ENCODE results near the gene ABRACL. TPM values are rescaled to one million over a fixed set of nuclear protein-coding genes. Genes with fewer than 3 reads are reported as not detected.

Gene ABRACL
- total and polyA plus RNA-seq, 2 of the 8 experiments (the other 6 are each of a cell fraction or from before 2014, with no cell fraction given) = 103 to 167 TPM

GRCh38 chr6:139053382-139053781, 24.8 kb downstream of the ABRACL start:
- Histone ChIP-seq H3K18ac (ENCODE audit: extremely low read depth, low read length) (no peak overlapping the region), H3K4me3 (ENCODE audit: extremely low read depth in 1 of 4, insufficient read depth in 2 of 4, low read depth in 3 of 4, low read length in 4 of 4) (no peak overlapping the region), H3K27ac (ENCODE audit: low read depth, low read length) (no peak overlapping the region), H2AFZ (ENCODE audit: low read length) (no peak overlapping the region), H3K23ac (ENCODE audit: insufficient read length) (no peak overlapping the region), H3K4me1 (replicated peaks in 1 of 4; ENCODE audit: control insufficient read depth in 3 of 4, insufficient read depth in 4 of 4, low read length in 3 of 4) (no peaks in the 10 kb centered on the region), H2BK15ac (ENCODE audit: low read length) (no peak overlapping the region), H4K5ac (ENCODE audit: insufficient read length, low read depth, low read length) (no peak overlapping the region), H4K20me1 (replicated peaks in 1 of 2; ENCODE audit: control insufficient read depth in 1 of 2, insufficient read depth in 2 of 2, low read length in 2 of 2) (no peaks in the 10 kb centered on the region), H3K14ac (ENCODE audit: insufficient read length) (no peak overlapping the region), H3K79me2 (ENCODE audit: control insufficient read depth in 1 of 2, insufficient read depth in 2 of 2, low read length in 2 of 2) (no peaks in the 10 kb centered on the region), H3K4me2 (ENCODE audit: insufficient read depth in 1 of 2, low read depth in 2 of 2, low read length in 2 of 2) (no peak overlapping the region), H3K79me1 (ENCODE audit: low read depth, low read length) (no peaks in the 10 kb centered on the region), H3K23me2 (ENCODE audit: low read depth, low read length) (no peaks in the 10 kb centered on the region), H2BK5ac (ENCODE audit: low read depth, low read length) (no peak overlapping the region), H2BK20ac (ENCODE audit: low read length) (no peak overlapping the region), H3K27me3 (replicated peaks in 1 of 4; ENCODE audit: control insufficient read depth in 3 of 4, extremely low read depth in 1 of 4, insufficient read depth in 3 of 4, low read length in 3 of 4) (no peaks in the 10 kb centered on the region), H2AK5ac (ENCODE audit: low read depth, low read length) (no peak overlapping the region), H2BK12ac (ENCODE audit: low read depth, low read length) (no peak overlapping the region), H4K8ac (ENCODE audit: extremely low read depth, insufficient read depth, low read length) (no peak overlapping the region), H3K36me3 (ENCODE audit: control insufficient read depth in 2 of 4, insufficient read depth in 4 of 4, low read length in 3 of 4) (no peaks in the 10 kb centered on the region), H2BK120ac (replicated peaks; ENCODE audit: low read depth, low read length) (no peak overlapping the region), H3K9ac (replicated peaks in 1 of 4; ENCODE audit: extremely low read depth in 1 of 4, low read depth in 3 of 4, low read length in 3 of 4) (no peak overlapping the region), H3K4ac (replicated peaks; ENCODE audit: insufficient read length, low read depth, low read length) (no peak overlapping the region), H3K9me3 (ENCODE audit: insufficient read depth in 2 of 2, low read depth in 1 of 2, low read length in 1 of 2) (no peaks in the 10 kb centered on the region), H3K56ac (replicated peaks; ENCODE audit: insufficient read length, low read depth, low read length) (no peak overlapping the region), H4K91ac (replicated peaks; ENCODE audit: insufficient read length, low read length) (no peak overlapping the region)
- CTCF ChIA-PET (ENCODE audit: partially characterized antibody) = interaction anchor here (1.5 kb wide), 1 partner anchor 14 kb away, joined by 3 read pairs; no protein-coding TSS in a partner anchor
- 95% methylated on average over 3 of the region's 3 CpGs; no CpG with 5 or more reads in 1 of the 2 experiments for WGBS, 2 experiments (ENCODE audit: extremely low coverage in 1 of 2, insufficient coverage in 1 of 2, insufficient read length in 1 of 2, insufficient replicate concordance in 2 of 2, low coverage in 1 of 2, low lambda C conversion rate in 2 of 2, missing lambda C conversion rate in 1 of 2)
- FAIRE-seq (no peak), DNase-seq (ENCODE audit: low read depth in 1 of 2, low spot score in 2 of 2) (no peak)
- POLR2A ChIA-PET (ENCODE audit: partially characterized antibody) = interaction anchor here (0.5 to 1.3 kb wide), 2 partner anchors 24 to 161 kb away, joined by 3 read pairs; no protein-coding TSS in a partner anchor
- TF ChIP-seq FOSL1 (IDR thresholded peaks at IDR 0.05; ENCODE audit: insufficient read depth, low read depth, low read length) = no peak
- no peak for TF ChIP-seq USF2 (IDR thresholded peaks at IDR 0.05; ENCODE audit: low read length)
- no peak for TF ChIP-seq BCL11A (IDR thresholded peaks at IDR 0.05; ENCODE audit: low read depth in 2 of 2, low read length in 2 of 2)
- no peak for TF ChIP-seq HDAC6 (IDR thresholded peaks at IDR 0.05; ENCODE audit: low read depth, low read length)
- TF ChIP-seq CBX8 (IDR thresholded peaks at IDR 0.05; ENCODE audit: borderline replicate concordance, low read depth, low read length) = no peak
- TF ChIP-seq CTBP2 (IDR thresholded peaks at IDR 0.05; ENCODE audit: borderline replicate concordance, insufficient read depth, insufficient read length, low read length) = no peak
- no peak for TF ChIP-seq SP1 (IDR thresholded peaks at IDR 0.05; ENCODE audit: low read depth, low read length)
